ENCODE measurements around the gene GREB1. TPM values are rescaled to one million over a fixed set of nuclear protein-coding genes. Genes with fewer than 3 reads are reported as not detected.

The GREB1 gene
- total RNA-seq, 1 experiment from 2014 or later = 16.5 TPM

DNA sequence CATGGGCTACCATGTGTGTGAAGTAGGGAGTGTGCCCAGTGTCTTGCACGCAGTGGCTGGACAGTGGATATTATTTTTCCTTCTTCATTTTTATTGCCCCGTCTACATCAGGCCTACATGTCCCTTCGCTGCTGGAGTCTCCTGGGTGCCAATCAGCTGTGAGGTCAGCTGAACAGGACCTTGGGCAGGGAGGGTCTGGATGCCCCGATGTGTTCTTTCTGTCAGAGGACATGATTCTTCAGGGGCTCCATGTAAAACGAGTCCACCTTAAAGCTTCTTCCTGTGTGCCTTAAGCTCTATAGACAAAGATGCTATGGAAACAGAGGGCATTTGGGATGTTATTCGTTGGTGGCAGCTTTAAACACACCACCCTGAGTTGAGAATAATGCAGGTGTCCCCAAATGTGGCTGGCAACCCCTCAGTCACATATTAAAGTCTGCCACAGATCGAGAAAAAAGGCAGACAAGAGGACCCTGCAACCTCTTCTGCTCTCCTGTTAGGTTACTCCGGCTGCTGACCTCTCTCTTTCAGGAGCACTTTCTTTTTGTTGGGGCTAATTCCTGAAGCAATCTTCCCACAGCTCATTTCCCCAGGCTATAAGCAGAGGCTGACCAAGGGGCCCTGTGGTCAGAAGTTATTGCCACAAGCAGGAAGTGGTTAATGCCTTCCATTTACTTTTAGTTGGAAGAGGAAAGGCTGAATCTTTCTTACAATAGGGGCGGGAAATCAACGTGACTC lies 20.0 kb downstream of the GREB1 start:
- Histone ChIP-seq H2AFZ (ENCODE audit: low read length) (no peak overlapping the region), H2BK15ac (ENCODE audit: low read depth, low read length) (no peak overlapping the region), H3K23ac (ENCODE audit: insufficient read length, low read depth, low read length) (no peak overlapping the region), H2BK12ac (ENCODE audit: insufficient read length, low read depth, low read length) (no peak overlapping the region), H3K79me2 (ENCODE audit: insufficient read depth, low read length) (no peaks in the 10 kb centered on the region), H3K79me1 (ENCODE audit: insufficient read depth, low read depth, low read length, poor library complexity, severe bottlenecking) (no peaks in the 10 kb centered on the region), H3K27ac (ENCODE audit: insufficient read length, low read depth, low read length) (no peak overlapping the region), H3K14ac (ENCODE audit: insufficient read depth, low read length) (no peak overlapping the region), H4K20me1 (ENCODE audit: control insufficient read depth, insufficient read depth, insufficient read length) (peaks cover 2% of the 10 kb centered on the region), H4K8ac (replicated peaks; ENCODE audit: insufficient read length, low read depth, low read length) (no peak overlapping the region), H3T11ph (ENCODE audit: low read length) (no peak overlapping the region), H2BK120ac (ENCODE audit: low read depth, low read length, poor library complexity, severe bottlenecking) (no peak overlapping the region), H3K4me2 (ENCODE audit: insufficient read depth, insufficient read length, low read length) (no peak overlapping the region), H3K9ac (ENCODE audit: extremely low read depth, insufficient read length, low read length) (no peak overlapping the region), H3K23me2 (ENCODE audit: insufficient read length, low read depth, low read length, poor library complexity, severe bottlenecking) (no peaks in the 10 kb centered on the region), H4K91ac (ENCODE audit: insufficient read length, low read depth, low read length) (no peak overlapping the region), H3K56ac (ENCODE audit: insufficient read length, low read depth, low read length) (no peak overlapping the region), H3K27me3 (ENCODE audit: insufficient read depth, low read length) (no peaks in the 10 kb centered on the region), H3K18ac (ENCODE audit: insufficient read length, low read depth, low read length) (peak overlapping the region; percentile 6), H3K4ac (ENCODE audit: low read depth, low read length) (no peak overlapping the region), H2AK5ac (ENCODE audit: insufficient read length, low read length) (no peak overlapping the region), H4K5ac (ENCODE audit: insufficient read length, low read depth, low read length) (no peak overlapping the region), H3K9me3 (ENCODE audit: control insufficient read depth, low read depth, low read length) (no peaks in the 10 kb centered on the region), H2BK5ac (ENCODE audit: insufficient read length, low read length) (no peak overlapping the region), H3K4me1 (ENCODE audit: insufficient read depth, low read length) (peaks cover 10% of the 10 kb centered on the region; the same call in 1 of the 2 replicates), H2BK20ac (ENCODE audit: low read depth, low read length, poor library complexity, severe bottlenecking) (no peak overlapping the region)
- H3K27ac Mint-ChIP-seq = peak overlapping the region in 1 of 3 experiments; percentile 18; a peak in 2 of 7 replicates
- H3K36me3 Mint-ChIP-seq (ENCODE audit: insufficient read depth in 1 of 3, low read depth in 3 of 3) = peaks cover 0 to 4% (median 0%) of the 10 kb centered on the region in 3 experiments; a peak in 3 of 7 replicates
- TF ChIP-seq, protein P1, sequence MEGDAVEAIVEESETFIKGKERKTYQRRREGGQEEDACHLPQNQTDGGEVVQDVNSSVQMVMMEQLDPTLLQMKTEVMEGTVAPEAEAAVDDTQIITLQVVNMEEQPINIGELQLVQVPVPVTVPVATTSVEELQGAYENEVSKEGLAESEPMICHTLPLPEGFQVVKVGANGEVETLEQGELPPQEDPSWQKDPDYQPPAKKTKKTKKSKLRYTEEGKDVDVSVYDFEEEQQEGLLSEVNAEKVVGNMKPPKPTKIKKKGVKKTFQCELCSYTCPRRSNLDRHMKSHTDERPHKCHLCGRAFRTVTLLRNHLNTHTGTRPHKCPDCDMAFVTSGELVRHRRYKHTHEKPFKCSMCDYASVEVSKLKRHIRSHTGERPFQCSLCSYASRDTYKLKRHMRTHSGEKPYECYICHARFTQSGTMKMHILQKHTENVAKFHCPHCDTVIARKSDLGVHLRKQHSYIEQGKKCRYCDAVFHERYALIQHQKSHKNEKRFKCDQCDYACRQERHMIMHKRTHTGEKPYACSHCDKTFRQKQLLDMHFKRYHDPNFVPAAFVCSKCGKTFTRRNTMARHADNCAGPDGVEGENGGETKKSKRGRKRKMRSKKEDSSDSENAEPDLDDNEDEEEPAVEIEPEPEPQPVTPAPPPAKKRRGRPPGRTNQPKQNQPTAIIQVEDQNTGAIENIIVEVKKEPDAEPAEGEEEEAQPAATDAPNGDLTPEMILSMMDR (conservative IDR thresholded peaks at IDR 0.05) = no peak
- WGBS (ENCODE audit: extremely low coverage, insufficient read length, low lambda C conversion rate) = no CpG with 5 or more reads among the region's 10 CpGs
- H3K9me3 Mint-ChIP-seq = peaks cover 0 to 4% of the 10 kb centered on the region in 2 experiments; a peak in 1 of 5 replicates
- no peaks in the 10 kb centered on the region; the same call in 1 of the 2 replicates for H3K27me3 Mint-ChIP-seq (ENCODE audit: low read depth)
- no peak overlapping the region for H3K4me3 Mint-ChIP-seq
- H3K4me1 Mint-ChIP-seq = peaks cover 27 to 47% of the 10 kb centered on the region in 2 experiments
- DNase-seq = no peak
